Activated T-helper 1 cell treated with anti-CD3 and anti-CD28 coated beads, Interleukin-12 subunit alpha, Interleukin-12 subunit beta, Interleukin-2, Interleukin-4 antibody, amounts not matched to agents 30 ng/mL and 10 ng/mL and 1 ng/mL, durations not matched to agents 14 hours and 24 hours and 36 hours (primary cell): ENCODE results near the gene MARK4. TPM values are rescaled to one million over a fixed set of nuclear protein-coding genes. Genes with fewer than 3 reads are reported as not detected.

Experiments
- total RNA-seq: library from RNA; stranded (reverse); gene quantifications from 2 replicates; pipeline ENCODE4 v1.2.3, GENCODE V29; 2022

Gene MARK4
- total RNA-seq, 1 donor from 2014 or later: 27.2 TPM

Other genes starting within 250 kb of the MARK4 start
- 73.3 and 77.5 TPM in 2 replicates for gene RELB, start 249.8 kb upstream of the MARK4 start, total RNA-seq
- gene CLASRP, start 212.2 kb upstream of the MARK4 start, total RNA-seq: 106 and 116 TPM in 2 replicates
- 4.3 and 4.7 TPM in 2 replicates for gene ZNF296, start 174.8 kb upstream of the MARK4 start, total RNA-seq
- 46.8 and 53.6 TPM in 2 replicates for gene GEMIN7, start 172.0 kb upstream of the MARK4 start, total RNA-seq
- 20.4 and 20.5 TPM in 2 replicates for gene PPP1R37, start 158.1 kb upstream of the MARK4 start, total RNA-seq
- gene NKPD1, start 90.3 kb upstream of the MARK4 start, total RNA-seq: 0.16 and 0.20 TPM in 2 replicates
- 18.4 and 22.8 TPM in 2 replicates for gene TRAPPC6A, start 73.0 kb upstream of the MARK4 start, total RNA-seq
- gene BLOC1S3, start 72.5 kb upstream of the MARK4 start, total RNA-seq: 10.4 and 10.5 TPM in 2 replicates
- not detected in 2 replicates for gene EXOC3L2, start 5.9 kb upstream of the MARK4 start, total RNA-seq
- gene CKM, start 71.6 kb downstream of the MARK4 start, total RNA-seq: not detected in 2 replicates
- not detected in 2 replicates for gene KLC3, start 89.5 kb downstream of the MARK4 start, total RNA-seq
- gene ERCC2, start 119.3 kb downstream of the MARK4 start, total RNA-seq: 30.5 and 32.8 TPM in 2 replicates
- 8.5 and 8.9 TPM in 2 replicates for gene PPP1R13L, start 153.8 kb downstream of the MARK4 start, total RNA-seq
- gene POLR1G, start 155.4 kb downstream of the MARK4 start, total RNA-seq: 25.3 and 27.2 TPM in 2 replicates
- 143 and 152 TPM in 2 replicates for gene ERCC1, start 172.6 kb downstream of the MARK4 start, total RNA-seq
- 16.8 and 17.2 TPM in 2 replicates for gene FOSB, start 216.7 kb downstream of the MARK4 start, total RNA-seq
- 3.0 and 4.1 TPM in 2 replicates for gene RTN2, start 245.8 kb downstream of the MARK4 start, total RNA-seq
- 1.0 and 1.3 TPM in 2 replicates for gene PPM1N, start 247.2 kb downstream of the MARK4 start, total RNA-seq